K562 (cell line): Measurements from ENCODE around the gene NEURL2. TPM values are rescaled to one million over a fixed set of nuclear protein-coding genes. Genes with fewer than 3 reads are reported as not detected.
A peak's percentile ranks its signal among the peaks of the same experiment; 100 is the strongest.

ENCODE experiments used
- ATF1 ChIP-seq, 2 experiments: fragments of 450-650 bp in 1 of 2; IDR thresholded peaks; 2 replicates each; pipeline ENCODE4 v1.6.1; 2016; ENCODE audit warnings: missing compliant biosample characterization in 1 of 2, missing genetic modification characterization in 1 of 2
- CREM ChIP-seq: IDR thresholded peaks from 2 replicates; pipeline ENCODE4 v1.6.1; 2014; ENCODE audit warnings: antibody characterized with exemption, low read depth
- ETV1 ChIP-seq: fragments of 450-650 bp; conservative IDR thresholded peaks from 2 replicates; pipeline ENCODE4 v1.6.1; 2016; ENCODE audit warnings: missing genetic modification characterization, control low read depth, low read depth, missing compliant biosample characterization
- FOXM1 ChIP-seq, 2 experiments: fragments of 450-650 bp in 1 of 2; sonication (generic) in 1 of 2; formaldehyde crosslinking in 1 of 2; IDR thresholded peaks; 2 replicates each; pipeline versions ENCODE4 v1.6.1 to v1.9.0; 2017 to 2022; ENCODE audit warnings: low read depth in 2 of 2, mild to moderate bottlenecking in 2 of 2, missing genetic modification reagents in 1 of 2, moderate library complexity in 1 of 2
- KAT7 ChIP-seq: sonication (generic); formaldehyde crosslinking; IDR thresholded peaks from 2 replicates; pipeline ENCODE4 v1.8.0; 2022; ENCODE audit warnings: missing genetic modification reagents, mild to moderate bottlenecking, borderline replicate concordance
- MCM2 ChIP-seq: fragments of 450-650 bp; IDR thresholded peaks from 2 replicates; pipeline ENCODE4 v1.6.1; 2017; ENCODE audit warnings: low read depth, mild to moderate bottlenecking
- NRF1 ChIP-seq, 2 experiments: fragments of 450-650 bp; IDR thresholded peaks in 1 of 2; conservative IDR thresholded peaks in 1 of 2; 2 replicates each; pipeline ENCODE4 v1.6.1; 2014; ENCODE audit warnings: mild to moderate bottlenecking in 2 of 2
- PHB2 ChIP-seq: fragments of 450-650 bp; IDR thresholded peaks from 2 replicates; pipeline ENCODE4 v1.6.1; 2017; ENCODE audit warnings: low read depth
- POLR2A ChIP-seq: fragments of 450-650 bp; conservative IDR thresholded peaks from 2 replicates; pipeline ENCODE4 v1.6.1; 2016
- SAFB2 ChIP-seq: fragments of 200-400 bp; formaldehyde crosslinking; IDR thresholded peaks from 2 replicates; pipeline ENCODE4 v1.6.1; 2018; ENCODE audit warnings: borderline replicate concordance, low read length, low read depth, moderate library complexity; ENCODE audit not compliant: severe bottlenecking
- SIRT6 ChIP-seq: IDR thresholded peaks from one replicate; pipeline ENCODE4 v1.6.1; 2012; ENCODE audit warnings: low read depth, mild to moderate bottlenecking, control low read depth, inconsistent platforms, low read length, moderate library complexity
- TBL1XR1 ChIP-seq, 2 experiments: IDR thresholded peaks; 2 replicates each; pipeline ENCODE4 v1.6.1; 2012; ENCODE audit warnings: improper control_type of control experiment in 2 of 2, low read length in 2 of 2, mild to moderate bottlenecking in 1 of 2
- ZNF184 ChIP-seq: sonication (generic); formaldehyde crosslinking; IDR thresholded peaks from 2 replicates; pipeline ENCODE4 v1.5.0; 2020; ENCODE audit warnings: missing genetic modification reagents
- ZNF282 ChIP-seq: sonication (generic); formaldehyde crosslinking; IDR thresholded peaks from 2 replicates; pipeline ENCODE4 v1.8.1; 2023; ENCODE audit warnings: missing genetic modification reagents
- ZNF699 ChIP-seq: fragments of 250-450 bp; sonication (Bioruptor Pico); IDR thresholded peaks from 2 replicates; pipeline ENCODE4 v1.8.0; 2021; ENCODE audit warnings: mild to moderate bottlenecking, moderate library complexity; ENCODE audit not compliant: insufficient replicate concordance
- ZNF766 ChIP-seq: fragments of 200-800 bp; sonication (Bioruptor generic); conservative IDR thresholded peaks from 2 replicates; pipeline ENCODE4 v1.6.1; 2016; ENCODE audit warnings: missing genetic modification characterization, missing compliant biosample characterization
- polyA plus RNA-seq, 8 experiments: library from polyadenylated mRNA; depleted of rRNA in 4 of 8; stranded (reverse) in 5 of 8; unstranded in 3 of 8; fragments of >200 nt; fragmentation: Nextera tagmentation in 2 of 8; fragmentation: Illumina TruSeq in 1 of 8; extraction: Ambion mirVana in 2 of 8; extraction: Trizol in 1 of 8; gene quantifications; 2 replicates each; pipeline versions ENCODE4 v1.2.1 to v1.2.3, GENCODE V29; 2011 to 2014; ENCODE audit warnings: inconsistent platforms in 1 of 8, missing spikeins in 1 of 8
- total RNA-seq, 7 experiments: library from RNA; depleted of rRNA in 6 of 7; stranded (reverse); fragments of >200 nt in 6 of 7; fragmentation: Illumina TruSeq in 2 of 7; extraction: Trizol in 2 of 7; gene quantifications; 2 replicates each; pipeline versions ENCODE4 v1.2.1 to v1.2.3, GENCODE V29; 2011 to 2021; ENCODE audit warnings: low replicate concordance in 1 of 7
- TF ChIP-seq, protein P1 (sequence below): IDR thresholded peaks from 3 replicates; pipeline ENCODE4 v1.6.1; 2011; ENCODE audit warnings: borderline replicate concordance, mild to moderate bottlenecking; ENCODE audit not compliant: insufficient read length, insufficient read depth
- TF ChIP-seq, protein P2 (sequence below), 2 experiments: fragments of 450-650 bp; IDR thresholded peaks; 2 replicates each; pipeline ENCODE4 v1.6.1; 2016
- TF ChIP-seq, protein P3 (sequence below): fragments of 250-450 bp; sonication (Bioruptor Pico); IDR thresholded peaks from 2 replicates; pipeline ENCODE4 v1.9.0; 2021; ENCODE audit warnings: mild to moderate bottlenecking
- TF ChIP-seq, protein P4 (sequence below): fragments of 450-650 bp; IDR thresholded peaks from 2 replicates; pipeline ENCODE4 v1.6.1; 2016; ENCODE audit warnings: antibody characterized with exemption
- TF ChIP-seq, protein P5 (sequence below): fragments of 450-650 bp; formaldehyde crosslinking; IDR thresholded peaks from 2 replicates; pipeline ENCODE4 v1.4.0; 2020; ENCODE audit warnings: mild to moderate bottlenecking, moderate library complexity

The NEURL2 gene
- total and polyA plus RNA-seq, 9 of the 15 experiments (the other 6 are each of a cell fraction or from before 2014, with no cell fraction given): 0.22 to 1.9 (median 0.50) TPM; not detected in 1

DNA sequence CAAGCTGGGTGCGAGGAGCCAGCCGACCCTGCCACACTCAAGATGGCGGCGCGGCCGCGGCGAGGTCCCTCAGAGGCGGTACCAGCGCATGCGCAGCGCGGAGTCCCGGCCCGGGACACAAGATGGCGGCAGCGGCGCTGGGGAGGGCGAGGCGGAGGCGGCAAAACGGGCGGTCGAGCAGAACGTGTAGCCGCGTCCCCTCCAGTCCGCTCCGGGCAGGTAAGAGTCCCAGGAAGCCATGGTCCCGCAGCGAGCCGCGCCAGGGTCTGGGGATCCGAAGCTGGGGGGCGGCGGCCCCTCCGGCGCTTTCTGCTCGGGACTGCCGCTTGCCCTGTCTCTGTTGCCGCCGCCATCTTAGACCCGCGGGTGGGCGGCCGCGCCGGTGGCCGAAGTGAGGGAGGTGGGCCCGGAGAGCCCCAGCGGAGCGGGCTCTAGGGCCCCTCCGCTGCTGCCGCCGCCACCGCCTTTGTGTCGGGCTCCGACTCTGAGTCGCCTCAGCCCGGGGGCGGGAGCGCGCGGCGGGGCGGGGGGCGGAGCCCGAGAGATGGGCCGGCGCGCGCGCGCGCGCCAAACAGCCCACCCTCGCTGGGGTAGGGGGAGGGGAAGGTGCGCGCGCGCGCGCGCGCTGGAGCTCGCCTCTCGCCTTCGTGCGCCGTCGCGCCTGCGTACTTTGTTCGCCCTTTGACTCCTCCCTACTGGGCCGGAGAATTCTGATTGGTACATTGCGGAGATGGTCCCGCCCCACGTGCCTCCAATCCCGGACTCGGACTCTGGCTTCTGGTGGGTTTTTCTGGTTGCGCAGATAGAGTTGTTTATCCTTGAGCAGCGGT, 43.8 kb upstream of the NEURL2 start, which contains the start of gene PCIF1 (continued):
- TF ChIP-seq, protein P1, sequence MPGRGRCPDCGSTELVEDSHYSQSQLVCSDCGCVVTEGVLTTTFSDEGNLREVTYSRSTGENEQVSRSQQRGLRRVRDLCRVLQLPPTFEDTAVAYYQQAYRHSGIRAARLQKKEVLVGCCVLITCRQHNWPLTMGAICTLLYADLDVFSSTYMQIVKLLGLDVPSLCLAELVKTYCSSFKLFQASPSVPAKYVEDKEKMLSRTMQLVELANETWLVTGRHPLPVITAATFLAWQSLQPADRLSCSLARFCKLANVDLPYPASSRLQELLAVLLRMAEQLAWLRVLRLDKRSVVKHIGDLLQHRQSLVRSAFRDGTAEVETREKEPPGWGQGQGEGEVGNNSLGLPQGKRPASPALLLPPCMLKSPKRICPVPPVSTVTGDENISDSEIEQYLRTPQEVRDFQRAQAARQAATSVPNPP: no peak
- no peak for TF ChIP-seq ATF1 (CRISPR knock-in tag; IDR thresholded peaks at IDR 0.05)
- no peak; the same call in 1 of the 2 replicates for TF ChIP-seq ATF1 (tag; IDR thresholded peaks at IDR 0.05)
- TF ChIP-seq SIRT6: no peak
- 0 out of 2 replicates have a peak, but pooled peaks have one; percentile 31 for TF ChIP-seq ETV1 (tag)
- TF ChIP-seq, protein P2, sequence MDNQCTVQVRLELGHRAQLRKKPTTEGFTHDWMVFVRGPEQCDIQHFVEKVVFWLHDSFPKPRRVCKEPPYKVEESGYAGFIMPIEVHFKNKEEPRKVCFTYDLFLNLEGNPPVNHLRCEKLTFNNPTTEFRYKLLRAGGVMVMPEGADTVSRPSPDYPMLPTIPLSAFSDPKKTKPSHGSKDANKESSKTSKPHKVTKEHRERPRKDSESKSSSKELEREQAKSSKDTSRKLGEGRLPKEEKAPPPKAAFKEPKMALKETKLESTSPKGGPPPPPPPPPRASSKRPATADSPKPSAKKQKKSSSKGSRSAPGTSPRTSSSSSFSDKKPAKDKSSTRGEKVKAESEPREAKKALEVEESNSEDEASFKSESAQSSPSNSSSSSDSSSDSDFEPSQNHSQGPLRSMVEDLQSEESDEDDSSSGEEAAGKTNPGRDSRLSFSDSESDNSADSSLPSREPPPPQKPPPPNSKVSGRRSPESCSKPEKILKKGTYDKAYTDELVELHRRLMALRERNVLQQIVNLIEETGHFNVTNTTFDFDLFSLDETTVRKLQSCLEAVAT (IDR thresholded peaks at IDR 0.05): peak; percentile 48 to 71; a peak in 2 of 4 replicates
- TF ChIP-seq, protein P3, sequence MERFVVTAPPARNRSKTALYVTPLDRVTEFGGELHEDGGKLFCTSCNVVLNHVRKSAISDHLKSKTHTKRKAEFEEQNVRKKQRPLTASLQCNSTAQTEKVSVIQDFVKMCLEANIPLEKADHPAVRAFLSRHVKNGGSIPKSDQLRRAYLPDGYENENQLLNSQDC (CRISPR knock-in tag): no peak; the same call in 1 of the 2 replicates
- peak; percentile 99 for TF ChIP-seq POLR2A
- TF ChIP-seq FOXM1 (IDR thresholded peaks at IDR 0.05; ENCODE audit: low read depth): no peak
- TF ChIP-seq FOXM1 (CRISPR knock-in tag; IDR thresholded peaks at IDR 0.05; ENCODE audit: low read depth): peak; percentile 92
- TF ChIP-seq ZNF766 (CRISPR knock-in tag): peak; percentile 89
- TF ChIP-seq KAT7 (CRISPR knock-in tag): no peak
- TF ChIP-seq, protein P4, sequence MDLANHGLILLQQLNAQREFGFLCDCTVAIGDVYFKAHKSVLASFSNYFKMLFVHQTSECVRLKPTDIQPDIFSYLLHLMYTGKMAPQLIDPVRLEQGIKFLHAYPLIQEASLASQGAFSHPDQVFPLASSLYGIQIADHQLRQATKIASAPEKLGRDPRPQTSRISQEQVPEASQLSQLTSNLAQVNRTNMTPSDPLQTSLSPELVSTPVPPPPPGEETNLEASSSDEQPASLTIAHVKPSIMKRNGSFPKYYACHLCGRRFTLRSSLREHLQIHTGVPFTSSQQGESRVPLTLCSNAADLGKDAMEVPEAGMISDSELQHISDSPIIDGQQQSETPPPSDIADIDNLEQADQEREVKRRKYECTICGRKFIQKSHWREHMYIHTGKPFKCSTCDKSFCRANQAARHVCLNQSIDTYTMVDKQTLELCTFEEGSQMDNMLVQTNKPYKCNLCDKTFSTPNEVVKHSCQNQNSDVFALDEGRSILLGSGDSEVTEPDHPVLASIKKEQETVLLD: peak; percentile 95
- TF ChIP-seq MCM2: no peak
- TF ChIP-seq SAFB2: no peak
- TF ChIP-seq ZNF282 (CRISPR knock-in tag): peak; percentile 57; the same call in 1 of the 2 replicates
- TF ChIP-seq NRF1 (conservative IDR thresholded peaks at IDR 0.05 in 1 of 2, IDR thresholded peaks at IDR 0.05 in 1 of 2): peak; percentile 96 to 98
- TF ChIP-seq CREM: 0 out of 2 replicates have a peak, but pooled peaks have one; percentile 13
- no peak for TF ChIP-seq PHB2
- TF ChIP-seq, protein P5, sequence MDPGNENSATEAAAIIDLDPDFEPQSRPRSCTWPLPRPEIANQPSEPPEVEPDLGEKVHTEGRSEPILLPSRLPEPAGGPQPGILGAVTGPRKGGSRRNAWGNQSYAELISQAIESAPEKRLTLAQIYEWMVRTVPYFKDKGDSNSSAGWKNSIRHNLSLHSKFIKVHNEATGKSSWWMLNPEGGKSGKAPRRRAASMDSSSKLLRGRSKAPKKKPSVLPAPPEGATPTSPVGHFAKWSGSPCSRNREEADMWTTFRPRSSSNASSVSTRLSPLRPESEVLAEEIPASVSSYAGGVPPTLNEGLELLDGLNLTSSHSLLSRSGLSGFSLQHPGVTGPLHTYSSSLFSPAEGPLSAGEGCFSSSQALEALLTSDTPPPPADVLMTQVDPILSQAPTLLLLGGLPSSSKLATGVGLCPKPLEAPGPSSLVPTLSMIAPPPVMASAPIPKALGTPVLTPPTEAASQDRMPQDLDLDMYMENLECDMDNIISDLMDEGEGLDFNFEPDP (CRISPR knock-in tag): no peak
- no peak for TF ChIP-seq ZNF699 (CRISPR knock-in tag)
- no peak for TF ChIP-seq ZNF184 (CRISPR knock-in tag)
- no peak for TF ChIP-seq TBL1XR1 (IDR thresholded peaks at IDR 0.05; ENCODE audit: low read length in 2 of 2)
